Astrocyte of the cerebellum (primary cell): ENCODE measurements around the gene PPP3CA.

Experiments
- DNase-seq: peaks from one replicate; pipeline ENCODE4 v3.0.0-alpha.2; 2011; ENCODE audit warnings: low read depth
- H3K4me3 ChIP-seq: 2 replicates; pipeline ENCODE4 v1.5.1; 2011; ENCODE audit warnings: mild to moderate bottlenecking, low read depth, low read length, moderate library complexity
- CTCF ChIP-seq: IDR thresholded peaks from 2 replicates; pipeline ENCODE4 v1.5.1; 2012; ENCODE audit warnings: low read length, low read depth, moderate library complexity, mild to moderate bottlenecking; ENCODE audit errors: missing control alignments
- in situ Hi-C: cut with HindIII; loops from 2 replicates; pipeline ENCODE4 v1.10.0; 2017; ENCODE audit warnings: low sequenced_read_pairs

PPP3CA gene

DNA sequence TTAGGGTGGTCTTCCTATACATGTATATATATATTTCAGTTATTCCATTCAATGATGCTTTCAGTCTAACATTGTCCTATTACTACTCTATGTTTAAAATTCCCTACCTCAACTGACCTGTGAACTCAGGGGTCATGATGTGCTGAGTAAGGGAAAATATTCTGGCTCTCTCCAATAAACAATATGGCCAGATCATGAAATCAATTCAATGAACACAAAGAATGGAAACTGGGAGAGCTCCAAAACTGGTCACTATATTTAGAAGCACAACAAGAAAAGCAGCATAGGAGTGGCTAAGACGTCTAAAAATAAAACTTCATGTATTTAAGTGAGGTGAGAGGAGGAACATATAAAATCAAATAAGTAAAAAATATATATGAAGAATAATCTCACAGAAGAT is 304.5 kb downstream of the PPP3CA start:
- no peak overlapping the region for H3K4me3 ChIP-seq
- no peak for DNase-seq
- in situ Hi-C loops: no loop called here
- no peak for TF ChIP-seq CTCF

GRCh38 chr4:101040776-101041175 is 306.6 kb downstream of the PPP3CA start:
- no peak for DNase-seq
- in situ Hi-C loops: no loop called here
- TF ChIP-seq CTCF: no peak
- H3K4me3 ChIP-seq: no peak overlapping the region

- no peak for TF ChIP-seq CTCF
- no peak overlapping the region for H3K4me3 ChIP-seq
- DNase-seq: no peak
- in situ Hi-C loops: no loop called here
Measured at GRCh38 chr4:101039367-101039766, 308.0 kb downstream of the PPP3CA start.

GRCh38 chr4:101037938-101038413 is 309.4 kb downstream of the PPP3CA start:
- TF ChIP-seq CTCF: no peak
- DNase-seq: no peak
- no peak overlapping the region for H3K4me3 ChIP-seq
- in situ Hi-C loops: no loop called here

DNA sequence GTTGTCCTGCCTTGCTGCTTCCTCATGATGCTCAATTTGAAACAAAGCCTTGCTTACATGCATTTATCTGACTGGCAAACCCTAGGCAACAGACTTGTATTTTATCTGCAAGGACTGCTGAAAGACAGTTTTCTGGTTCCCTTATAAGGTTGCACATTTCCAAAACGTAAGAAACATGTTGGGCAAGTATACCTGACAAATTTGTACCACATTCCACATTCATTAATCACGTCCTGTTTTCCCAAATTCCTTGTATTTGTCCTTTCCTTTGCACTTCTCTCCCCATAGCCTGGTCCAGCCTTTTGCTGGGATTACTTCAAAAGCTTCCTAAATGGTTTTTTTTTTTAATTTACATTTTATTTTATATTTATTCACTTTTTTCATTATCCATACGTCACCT is 310.1 kb downstream of the PPP3CA start:
- in situ Hi-C loops: no loop called here
- H3K4me3 ChIP-seq: no peak overlapping the region
- TF ChIP-seq CTCF: no peak
- no peak for DNase-seq

- in situ Hi-C loops: no loop called here
- H3K4me3 ChIP-seq: no peak overlapping the region
- no peak for TF ChIP-seq CTCF
- no peak for DNase-seq
Measured at GRCh38 chr4:101035487-101035886, 311.8 kb downstream of the PPP3CA start.

DNA sequence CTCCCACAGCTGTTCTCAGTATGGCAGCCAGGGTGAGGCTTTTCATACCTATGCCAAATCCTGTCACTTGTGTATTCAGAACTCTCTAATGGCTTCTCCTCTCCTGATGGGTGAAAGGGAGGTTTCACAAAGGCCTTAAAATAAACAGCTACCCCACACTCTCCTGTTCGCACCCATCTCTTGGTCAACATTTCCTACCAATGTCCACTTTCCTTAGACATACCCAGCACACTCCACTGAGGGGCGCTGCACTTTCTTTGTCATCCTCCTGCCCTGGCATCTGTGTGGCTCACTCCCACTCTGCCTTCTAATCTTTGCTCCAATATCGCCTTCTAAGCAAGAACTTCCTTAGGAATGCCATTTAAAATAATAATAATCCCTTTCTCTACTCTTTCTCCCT is 313.3 kb downstream of the PPP3CA start:
- DNase-seq: no peak
- in situ Hi-C loops: no loop called here
- no peak for TF ChIP-seq CTCF
- no peak overlapping the region for H3K4me3 ChIP-seq
